Fibroblast of skin of right biceps (primary cell): ENCODE data around the gene SLC27A1.
"Not testable (repeated sequence)": the region's sequence is repeated elsewhere in the genome, so short reads cannot be mapped to it uniquely, and the experiment has no call there.

Source experiments
- DNase-seq: peaks from one replicate; pipeline ENCODE4 v3.0.0-alpha.2; 2013

SLC27A1 gene

GRCh38 chr19:17540174-17540573 is 69.8 kb downstream of the SLC27A1 start:
- no peak for DNase-seq

- no peak for DNase-seq
These were observed 70.9 kb downstream of the SLC27A1 start for GRCh38 chr19:17541184-17541759.

GRCh38 chr19:17542042-17542441 is 71.7 kb downstream of the SLC27A1 start:
- DNase-seq = no peak

GRCh38 chr19:17542793-17543582 is 72.7 kb downstream of the SLC27A1 start:
- no peak for DNase-seq

GRCh38 chr19:17543986-17544385 is 73.7 kb downstream of the SLC27A1 start:
- no peak for DNase-seq

- DNase-seq = no peak
These were observed 74.1 kb downstream of the SLC27A1 start for GRCh38 chr19:17544418-17544817.

- no peak for DNase-seq
These were observed 77.8 kb downstream of the SLC27A1 start for GRCh38 chr19:17548145-17548544.

GRCh38 chr19:17549085-17549740 is 78.9 kb downstream of the SLC27A1 start:
- no peak for DNase-seq

- no peak for DNase-seq
These were observed 79.8 kb downstream of the SLC27A1 start for GRCh38 chr19:17550076-17550667.

GRCh38 chr19:17552735-17553134 is 82.4 kb downstream of the SLC27A1 start:
- DNase-seq = not testable (repeated sequence)

- DNase-seq = peak; percentile 86
These were observed 82.9 kb downstream of the SLC27A1 start for GRCh38 chr19:17553256-17553655.

- DNase-seq = no peak
These were observed 84.7 kb downstream of the SLC27A1 start for GRCh38 chr19:17554968-17555479.

- DNase-seq = peak; percentile 93
These were observed 85.2 kb downstream of the SLC27A1 start, which contains the start of gene COLGALT1 for GRCh38 chr19:17555480-17555928. Gene COLGALT1, plus strand, starts transcription at chr19:17555649. Its CDS starts 65 bp downstream, at chr19:17555714.
